ENCODE measurements around the gene PHOSPHO1.

PHOSPHO1 gene

GRCh38 chr17:49200423-49201083, 30.0 kb downstream of the PHOSPHO1 start:
- DNase-seq (ENCODE audit: extremely low read depth, low read depth), result no peak
- H3K4me3 ChIP-seq (replicated peaks; ENCODE audit: low read depth, low read length), result no peak overlapping the region
- TF ChIP-seq, protein P1, sequence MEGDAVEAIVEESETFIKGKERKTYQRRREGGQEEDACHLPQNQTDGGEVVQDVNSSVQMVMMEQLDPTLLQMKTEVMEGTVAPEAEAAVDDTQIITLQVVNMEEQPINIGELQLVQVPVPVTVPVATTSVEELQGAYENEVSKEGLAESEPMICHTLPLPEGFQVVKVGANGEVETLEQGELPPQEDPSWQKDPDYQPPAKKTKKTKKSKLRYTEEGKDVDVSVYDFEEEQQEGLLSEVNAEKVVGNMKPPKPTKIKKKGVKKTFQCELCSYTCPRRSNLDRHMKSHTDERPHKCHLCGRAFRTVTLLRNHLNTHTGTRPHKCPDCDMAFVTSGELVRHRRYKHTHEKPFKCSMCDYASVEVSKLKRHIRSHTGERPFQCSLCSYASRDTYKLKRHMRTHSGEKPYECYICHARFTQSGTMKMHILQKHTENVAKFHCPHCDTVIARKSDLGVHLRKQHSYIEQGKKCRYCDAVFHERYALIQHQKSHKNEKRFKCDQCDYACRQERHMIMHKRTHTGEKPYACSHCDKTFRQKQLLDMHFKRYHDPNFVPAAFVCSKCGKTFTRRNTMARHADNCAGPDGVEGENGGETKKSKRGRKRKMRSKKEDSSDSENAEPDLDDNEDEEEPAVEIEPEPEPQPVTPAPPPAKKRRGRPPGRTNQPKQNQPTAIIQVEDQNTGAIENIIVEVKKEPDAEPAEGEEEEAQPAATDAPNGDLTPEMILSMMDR (IDR thresholded peaks at IDR 0.05; ENCODE audit: low read depth, low read length, missing control alignments), result no peak

DNA sequence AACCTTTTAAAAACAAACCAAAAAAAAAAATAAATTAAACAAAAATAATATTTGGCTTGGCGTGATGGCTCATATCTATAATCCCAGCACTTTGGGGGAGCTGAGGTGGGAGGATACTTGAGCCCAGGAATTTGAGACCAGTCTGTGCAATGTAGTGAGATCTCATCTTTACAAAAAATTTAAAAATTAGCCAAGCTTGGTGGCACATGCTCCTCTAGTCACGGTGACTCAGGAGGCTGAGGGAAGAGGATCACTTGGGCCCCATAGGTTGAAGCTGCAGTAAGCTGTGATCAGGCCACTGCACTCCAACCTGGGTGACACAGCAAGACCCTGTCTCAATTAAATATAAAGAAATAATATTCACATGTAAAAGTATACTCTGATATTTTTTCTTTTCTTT, 32.4 kb downstream of the PHOSPHO1 start:
- no peak for DNase-seq (ENCODE audit: extremely low read depth, low read depth)
- H3K4me3 ChIP-seq (replicated peaks; ENCODE audit: low read depth, low read length), result no peak overlapping the region
- TF ChIP-seq, protein P1 (IDR thresholded peaks at IDR 0.05; ENCODE audit: low read depth, low read length, missing control alignments), result no peak

- H3K4me3 ChIP-seq (replicated peaks; ENCODE audit: low read depth, low read length), result no peak overlapping the region
- no peak for DNase-seq (ENCODE audit: extremely low read depth, low read depth)
- TF ChIP-seq, protein P1 (IDR thresholded peaks at IDR 0.05; ENCODE audit: low read depth, low read length, missing control alignments), result no peak
Observed at GRCh38 chr17:49197346-49197998, 33.1 kb downstream of the PHOSPHO1 start.

DNA sequence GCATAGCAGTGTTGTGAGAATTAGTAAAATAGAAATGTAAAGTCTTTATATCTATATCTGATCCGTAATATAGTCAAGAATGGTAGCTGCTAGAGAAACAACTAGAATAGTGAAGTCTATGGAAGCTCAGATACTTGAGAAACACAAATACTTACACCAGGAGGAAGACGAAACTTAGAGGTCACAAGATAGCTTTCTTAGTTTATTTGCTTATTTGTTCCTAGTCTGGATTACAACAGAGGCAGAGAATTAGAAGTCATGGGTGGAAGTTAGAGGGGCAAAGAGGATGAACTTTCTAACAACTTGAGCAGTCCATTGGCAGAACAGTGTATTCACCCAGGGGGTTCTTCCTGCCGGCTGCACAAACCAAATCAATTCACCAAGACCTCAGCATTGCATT, 34.1 kb downstream of the PHOSPHO1 start:
- no peak for DNase-seq (ENCODE audit: extremely low read depth, low read depth)
- TF ChIP-seq, protein P1 (IDR thresholded peaks at IDR 0.05; ENCODE audit: low read depth, low read length, missing control alignments), result no peak

DNA sequence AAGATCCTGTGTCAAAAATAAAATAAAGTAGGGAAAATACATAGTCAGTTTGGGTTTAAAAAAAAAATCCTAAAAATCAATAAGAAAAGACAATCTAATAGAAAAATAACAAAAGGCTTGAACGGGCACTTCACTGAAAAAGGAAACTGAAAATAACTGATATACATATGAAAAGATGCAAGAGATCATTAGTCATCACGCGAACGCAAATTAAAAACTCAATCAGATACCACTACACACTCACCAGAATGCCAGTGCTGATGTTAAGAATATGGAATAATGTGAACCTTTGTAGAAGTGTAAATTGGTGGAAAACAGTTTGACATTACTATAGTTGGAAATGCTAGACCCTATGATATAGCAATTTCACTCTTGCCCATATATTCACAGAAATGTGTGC, 34.8 kb downstream of the PHOSPHO1 start:
- no peak overlapping the region for H3K4me3 ChIP-seq (replicated peaks; ENCODE audit: low read depth, low read length)
- TF ChIP-seq, protein P1 (IDR thresholded peaks at IDR 0.05; ENCODE audit: low read depth, low read length, missing control alignments), result no peak
- DNase-seq (ENCODE audit: extremely low read depth, low read depth), result no peak

More for the DNA sequence above, 34.1 kb downstream of the PHOSPHO1 start:
- no peak overlapping the region for H3K4me3 ChIP-seq (replicated peaks; ENCODE audit: low read depth, low read length)

DNA sequence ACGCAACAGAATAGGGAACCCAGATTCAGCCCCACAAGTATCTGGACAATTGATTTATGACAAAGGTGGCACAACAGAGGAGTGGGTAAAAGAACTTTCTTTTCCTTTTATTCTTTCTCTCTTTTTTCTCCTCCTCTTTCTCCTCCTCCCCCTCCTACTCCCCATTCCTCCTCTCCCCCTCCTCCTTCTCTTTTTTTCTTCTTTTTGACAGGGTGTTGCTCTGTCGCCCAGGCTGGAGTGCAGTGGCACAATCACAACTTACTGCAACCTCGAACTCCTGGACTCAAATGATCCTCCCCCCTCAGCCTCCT, 36.3 kb downstream of the PHOSPHO1 start:
- DNase-seq (ENCODE audit: extremely low read depth, low read depth), result no peak
- TF ChIP-seq, protein P1 (IDR thresholded peaks at IDR 0.05; ENCODE audit: low read depth, low read length, missing control alignments), result no peak
- no peak overlapping the region for H3K4me3 ChIP-seq (replicated peaks; ENCODE audit: low read depth, low read length)

Data from HFF-Myc (cell line).